AG04450 (cell line): ENCODE results near the gene DNAH1. TPM values are rescaled to one million over a fixed set of nuclear protein-coding genes. Genes with fewer than 3 reads are reported as not detected.
"Not testable (repeated sequence)": the region's sequence is repeated elsewhere in the genome, so short reads cannot be mapped to it uniquely, and the experiment has no call there.

Experiments used
- CTCF ChIA-PET: fragments of 300-600, 350-600 bp; formaldehyde crosslinking; extraction: SDS; loops from one replicate; lab custom pipeline; 2022; ENCODE audit warnings: antibody characterized with exemption, inconsistent platforms; lab: Charles Lee
- POLR2A ChIA-PET: fragments of 350-600 bp; formaldehyde crosslinking; extraction: SDS; loops from one replicate; lab custom pipeline; 2021; ENCODE audit warnings: antibody characterized with exemption, inconsistent platforms; lab: Yijun Ruan, JAX
- DNase-seq: peaks from one replicate; pipeline ENCODE4 v3.0.0-alpha.2; 2011; ENCODE audit warnings: low read depth, low spot score
- H3K27ac ChIP-seq: one replicate; pipeline ENCODE4 v1.5.1; 2012; ENCODE audit warnings: low read depth, low read length, control low read depth
- H3K27me3 ChIP-seq: one replicate; pipeline ENCODE4 v1.6.0; 2012; ENCODE audit warnings: low read length; ENCODE audit not compliant: control insufficient read depth, insufficient read depth
- H3K4me3 ChIP-seq: 2 replicates; pipeline ENCODE4 v1.5.1; 2011; ENCODE audit warnings: mild to moderate bottlenecking, low read depth, low read length, control low read depth
- H3K9me3 ChIP-seq: 2 replicates; pipeline ENCODE4 v1.5.1; 2012; ENCODE audit warnings: low read length; ENCODE audit not compliant: control insufficient read depth, insufficient read depth
- polyA plus RNA-seq: library from polyadenylated mRNA; depleted of rRNA; stranded (reverse); fragments of >200 nt; gene quantifications from 2 replicates; pipeline ENCODE4 v1.2.3, GENCODE V29; 2011
- TF ChIP-seq, protein P1 (sequence below): IDR thresholded peaks from 2 replicates; pipeline ENCODE4 v1.5.1; 2011; ENCODE audit warnings: low read depth, low read length, control low read depth, inconsistent platforms

DNAH1 gene
- polyA plus RNA-seq, 1 experiment: 1.4 TPM

- H3K9me3 ChIP-seq: no peaks in the 10 kb centered on the region
- no peak overlapping the region for H3K4me3 ChIP-seq
- no peak for DNase-seq
- ChIA-PET CTCF (no interaction called here), POLR2A (no interaction called here)
- H3K27ac ChIP-seq: no peak overlapping the region
- TF ChIP-seq, protein P1, sequence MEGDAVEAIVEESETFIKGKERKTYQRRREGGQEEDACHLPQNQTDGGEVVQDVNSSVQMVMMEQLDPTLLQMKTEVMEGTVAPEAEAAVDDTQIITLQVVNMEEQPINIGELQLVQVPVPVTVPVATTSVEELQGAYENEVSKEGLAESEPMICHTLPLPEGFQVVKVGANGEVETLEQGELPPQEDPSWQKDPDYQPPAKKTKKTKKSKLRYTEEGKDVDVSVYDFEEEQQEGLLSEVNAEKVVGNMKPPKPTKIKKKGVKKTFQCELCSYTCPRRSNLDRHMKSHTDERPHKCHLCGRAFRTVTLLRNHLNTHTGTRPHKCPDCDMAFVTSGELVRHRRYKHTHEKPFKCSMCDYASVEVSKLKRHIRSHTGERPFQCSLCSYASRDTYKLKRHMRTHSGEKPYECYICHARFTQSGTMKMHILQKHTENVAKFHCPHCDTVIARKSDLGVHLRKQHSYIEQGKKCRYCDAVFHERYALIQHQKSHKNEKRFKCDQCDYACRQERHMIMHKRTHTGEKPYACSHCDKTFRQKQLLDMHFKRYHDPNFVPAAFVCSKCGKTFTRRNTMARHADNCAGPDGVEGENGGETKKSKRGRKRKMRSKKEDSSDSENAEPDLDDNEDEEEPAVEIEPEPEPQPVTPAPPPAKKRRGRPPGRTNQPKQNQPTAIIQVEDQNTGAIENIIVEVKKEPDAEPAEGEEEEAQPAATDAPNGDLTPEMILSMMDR: no peak
- no peaks in the 10 kb centered on the region for H3K27me3 ChIP-seq
Measured at GRCh38 chr3:52331906-52332305, 15.8 kb downstream of the DNAH1 start.

GRCh38 chr3:52333869-52334557, 17.9 kb downstream of the DNAH1 start:
- POLR2A ChIA-PET: interaction anchor here (0.7 kb wide), 1 partner anchor 25 kb away, joined by 3 read pairs; no protein-coding TSS in a partner anchor
- DNase-seq: no peak
- no peak overlapping the region for H3K27ac ChIP-seq
- H3K9me3 ChIP-seq: no peaks in the 10 kb centered on the region
- CTCF ChIA-PET: interaction anchor here (1.2 to 1.7 kb wide), 2 partner anchors 103 to 114 kb away, joined by 5 to 6 read pairs; no protein-coding TSS in a partner anchor
- H3K27me3 ChIP-seq: no peaks in the 10 kb centered on the region
- TF ChIP-seq, protein P1: no peak
- H3K4me3 ChIP-seq: no peak overlapping the region

- H3K27ac ChIP-seq, H3K9me3 ChIP-seq, H3K4me3 ChIP-seq, POLR2A ChIA-PET, DNase-seq, H3K27me3 ChIP-seq: not testable (repeated sequence)
- CTCF ChIA-PET: interaction anchor here (1.1 to 6.6 kb wide), 17 partner anchors 23 to 337 kb away, joined by 3 to 128 read pairs (median 9); partner anchors contain the start of gene POC1A
Measured at GRCh38 chr3:52338131-52338530, 22.0 kb downstream of the DNAH1 start.

GRCh38 chr3:52339612-52340011, 23.5 kb downstream of the DNAH1 start:
- H3K27me3 ChIP-seq: no peaks in the 10 kb centered on the region
- TF ChIP-seq, protein P1: peak; percentile 70
- no peak overlapping the region for H3K27ac ChIP-seq
- CTCF ChIA-PET: interaction anchor here (0.6 to 6.6 kb wide), 57 partner anchors 8 to 690 kb away, joined by 3 to 128 read pairs (median 5); partner anchors contain the start of genes POC1A, TLR9, TWF2 and WDR82
- H3K9me3 ChIP-seq: no peaks in the 10 kb centered on the region
- POLR2A ChIA-PET: interaction anchor here (0.7 to 1.1 kb wide), 3 partner anchors 61 to 157 kb away, joined by 3 to 5 read pairs (median 4); partner anchors contain the start of gene WDR82
- peak; percentile 71 for DNase-seq
- H3K4me3 ChIP-seq: no peak overlapping the region

GRCh38 chr3:52341123-52341522, 25.0 kb downstream of the DNAH1 start:
- H3K27ac ChIP-seq: no peak overlapping the region
- TF ChIP-seq, protein P1: no peak
- H3K4me3 ChIP-seq: no peak overlapping the region
- H3K27me3 ChIP-seq: no peaks in the 10 kb centered on the region
- CTCF ChIA-PET: interaction anchor here (4.3 to 6.6 kb wide), 2 partner anchors 109 to 120 kb away, joined by 34 to 128 read pairs; no protein-coding TSS in a partner anchor
- no peak for DNase-seq
- POLR2A ChIA-PET: no interaction called here
- no peaks in the 10 kb centered on the region for H3K9me3 ChIP-seq
